Measurements from ENCODE around the gene TNFRSF1A. TPM values are rescaled to one million over a fixed set of nuclear protein-coding genes. Genes with fewer than 3 reads are reported as not detected.

Gene TNFRSF1A
- total and polyA plus RNA-seq, 11 donors = 23.7 to 141 (median 54.2) TPM

- H3K4me1 ChIP-seq = peaks cover 0 to 32% (median 27%) of the 10 kb centered on the region in 12 donors
- no peaks in the 10 kb centered on the region for H3K27me3 ChIP-seq
- H3K9me3 ChIP-seq = no peaks in the 10 kb centered on the region
- ATAC-seq (no peak), DNase-seq (no peak)
- TF ChIP-seq CTCF (IDR thresholded peaks at IDR 0.05) (no peak), POLR2A (IDR thresholded peaks at IDR 0.05) (no peak)
- H3K4me3 ChIP-seq = no peak overlapping the region
- H3K27ac ChIP-seq = no peak overlapping the region
- H3K36me3 ChIP-seq = no peaks in the 10 kb centered on the region
- intact Hi-C loops (cut with DNase I) = loop anchor here in 7 of 10 donors (5.0 to 10.0 kb wide), 4 partner anchors 220 to 298 kb away; no protein-coding TSS in a partner anchor
- 93 to 96% (median 95%) methylated on average over 4 of the region's 4 CpGs for WGBS, 4 donors
These were observed 59.4 kb downstream of the TNFRSF1A start for GRCh38 chr12:6282453-6282840.

- TF ChIP-seq POLR2A (IDR thresholded peaks at IDR 0.05) (no peak), CTCF (IDR thresholded peaks at IDR 0.05) (no peak)
- WGBS, 4 donors = 94 to 96% (median 96%) methylated on average over 13 of the region's 13 CpGs
- ATAC-seq = no peak
- Histone ChIP-seq H3K27ac (no peak overlapping the region), H3K4me3 (no peak overlapping the region), H3K4me1 (peaks cover 0 to 32% (median 27%) of the 10 kb centered on the region in 12 donors), H3K27me3 (no peaks in the 10 kb centered on the region), H3K36me3 (no peaks in the 10 kb centered on the region), H3K9me3 (no peaks in the 10 kb centered on the region)
- no peak for DNase-seq
- intact Hi-C loops (cut with DNase I) = loop anchor here in 8 of 10 donors (2.0 to 10.0 kb wide), 6 partner anchors 218 to 296 kb away; no protein-coding TSS in a partner anchor
These were observed 60.6 kb downstream of the TNFRSF1A start for GRCh38 chr12:6281081-6281809.

- intact Hi-C loops (cut with DNase I) = loop anchor here in 8 of 10 donors (2.0 to 10.0 kb wide), 6 partner anchors 218 to 296 kb away; no protein-coding TSS in a partner anchor
- TF ChIP-seq CTCF (IDR thresholded peaks at IDR 0.05) (no peak), POLR2A (IDR thresholded peaks at IDR 0.05) (no peak)
- DNase-seq (peak in 1 of 5 donors; percentile 10), ATAC-seq (no peak)
- Histone ChIP-seq H3K4me1 (peaks cover 0 to 32% (median 27%) of the 10 kb centered on the region in 12 donors), H3K27ac (peak overlapping the region in 3 of 12 donors; percentile 81 to 92 (median 89)), H3K9me3 (no peaks in the 10 kb centered on the region), H3K36me3 (no peaks in the 10 kb centered on the region), H3K4me3 (no peak overlapping the region), H3K27me3 (no peaks in the 10 kb centered on the region)
- WGBS, 4 donors = 84 to 93% (median 89%) methylated on average over 11 of the region's 11 CpGs
These were observed 61.2 kb downstream of the TNFRSF1A start for GRCh38 chr12:6280672-6281071.

- peak overlapping the region in 7 of 12 donors; percentile 9 to 92 (median 79) for H3K27ac ChIP-seq
- TF ChIP-seq POLR2A (IDR thresholded peaks at IDR 0.05) (no peak), CTCF (IDR thresholded peaks at IDR 0.05) (no peak)
- peak in 3 of 5 donors; percentile 9 to 48 (median 41) for DNase-seq
These were observed 61.8 kb downstream of the TNFRSF1A start for GRCh38 chr12:6280053-6280469.

More at GRCh38 chr12:6280053-6280469, 61.8 kb downstream of the TNFRSF1A start:
- Histone ChIP-seq H3K9me3 (no peaks in the 10 kb centered on the region), H3K4me1 (peaks cover 0 to 31% (median 26%) of the 10 kb centered on the region in 12 donors), H3K36me3 (no peaks in the 10 kb centered on the region), H3K4me3 (no peak overlapping the region), H3K27me3 (no peaks in the 10 kb centered on the region)
- WGBS, 4 donors = 73 to 87% (median 81%) methylated on average over 2 of the region's 2 CpGs
- intact Hi-C loops (cut with DNase I) = loop anchor here in 8 of 10 donors (2.0 to 10.0 kb wide), 6 partner anchors 217 to 295 kb away; no protein-coding TSS in a partner anchor
- ATAC-seq = peak in 3 of 4 donors; percentile 31 to 60 (median 44)
